SK-N-SH (cell line): ENCODE data around the gene MUC2. TPM values are rescaled to one million over a fixed set of nuclear protein-coding genes. Genes with fewer than 3 reads are reported as not detected.

Experiments
- CTCF ChIA-PET: fragments of 300-600, 350-600 bp; formaldehyde crosslinking; extraction: SDS; loops from one replicate; lab custom pipeline; 2021; lab: Yijun Ruan, JAX
- POLR2A ChIA-PET: fragments of 350-600 bp; sonication (Branson Sonifier 250); formaldehyde crosslinking; extraction: SDS; loops from one replicate; lab custom pipeline; 2020; ENCODE audit warnings: antibody characterized with exemption, inconsistent platforms; lab: Yijun Ruan, JAX
- DNase-seq: peaks from one replicate; pipeline ENCODE4 v3.0.0; 2012
- H2AFZ ChIP-seq: fragments of 200-600 bp; sonication (generic); 2 replicates; pipeline ENCODE4 v1.8.1; 2016; ENCODE audit warnings: antibody characterized with exemption, mild to moderate bottlenecking, low read depth
- H3F3A ChIP-seq: fragments of 200-600 bp; sonication (generic); replicated peaks from 2 replicates; pipeline ENCODE3; 2016; ENCODE audit warnings: antibody characterized with exemption, mild to moderate bottlenecking; ENCODE audit not compliant: insufficient read depth
- H3K27ac ChIP-seq, 2 experiments: fragments of 200-500 bp in 1 of 2; fragments of 200-600 bp in 1 of 2; sonication (Bioruptor generic) in 1 of 2; sonication (generic), shearing (Covaris generic) in 1 of 2; 2 replicates each; pipeline versions ENCODE4 v1.5.1 to v1.6.1; 2014 to 2016; ENCODE audit warnings: low read depth in 2 of 2, inconsistent platforms in 1 of 2, low read length in 1 of 2, mild to moderate bottlenecking in 1 of 2, mixed read lengths in 1 of 2
- H3K27me3 ChIP-seq: fragments of 200-600 bp; sonication (generic), shearing (Covaris generic); 2 replicates; pipeline ENCODE4 v1.6.1; 2016; ENCODE audit warnings: mixed run types; ENCODE audit not compliant: insufficient read depth
- H3K36me3 ChIP-seq, 2 experiments: fragments of 200-500 bp in 1 of 2; fragments of 200-600 bp in 1 of 2; sonication (Bioruptor generic) in 1 of 2; sonication (generic) in 1 of 2; replicated peaks in 1 of 2; 2 replicates each; pipeline versions ENCODE3 to v1.5.1; 2014 to 2016; ENCODE audit warnings: low read length in 1 of 2, mild to moderate bottlenecking in 1 of 2; ENCODE audit not compliant: insufficient read depth in 2 of 2, control insufficient read depth in 1 of 2
- H3K4me1 ChIP-seq, 2 experiments: fragments of 200-500 bp in 1 of 2; fragments of 200-600 bp in 1 of 2; sonication (Bioruptor generic) in 1 of 2; sonication (generic), shearing (Covaris generic) in 1 of 2; 2 replicates each; pipeline versions ENCODE4 v1.5.1 to v1.6.1; 2014 to 2016; ENCODE audit warnings: low read depth in 1 of 2, low read length in 1 of 2, mixed run types in 1 of 2; ENCODE audit not compliant: insufficient read depth in 2 of 2, control insufficient read depth in 1 of 2
- H3K4me2 ChIP-seq: fragments of 200-600 bp; sonication (generic), shearing (Covaris generic); 2 replicates; pipeline ENCODE4 v1.6.1; 2017; ENCODE audit warnings: mixed run types
- H3K4me3 ChIP-seq, 2 experiments: fragments of 200-500 bp in 1 of 2; fragments of 200-600 bp in 1 of 2; sonication (Bioruptor generic) in 1 of 2; sonication (generic), shearing (Covaris generic) in 1 of 2; 2 replicates each; pipeline versions ENCODE4 v1.5.1 to v1.8.1; 2014 to 2016; ENCODE audit warnings: low read depth in 2 of 2, inconsistent platforms in 1 of 2, low read length in 1 of 2, mild to moderate bottlenecking in 1 of 2, mixed read lengths in 1 of 2, moderate library complexity in 1 of 2
- H3K79me2 ChIP-seq: fragments of 200-600 bp; sonication (generic); 2 replicates; pipeline ENCODE4 v1.8.1; 2017; ENCODE audit warnings: mild to moderate bottlenecking; ENCODE audit not compliant: insufficient read depth
- H3K9ac ChIP-seq: fragments of 200-600 bp; sonication (generic); 2 replicates; pipeline ENCODE4 v1.6.1; 2017; ENCODE audit warnings: mixed run types
- H3K9me2 ChIP-seq: fragments of 200-600 bp; sonication (generic); 2 replicates; pipeline ENCODE4 v1.6.1; 2017; ENCODE audit warnings: mixed run types
- H3K9me3 ChIP-seq: fragments of 200-600 bp; sonication (generic); 2 replicates; pipeline ENCODE4 v1.6.1; 2017; ENCODE audit warnings: mixed run types, mild to moderate bottlenecking, moderate library complexity
- H4K20me1 ChIP-seq: fragments of 200-600 bp; sonication (generic); 2 replicates; pipeline ENCODE4 v1.6.1; 2017; ENCODE audit warnings: mild to moderate bottlenecking, mixed run types; ENCODE audit not compliant: insufficient read depth
- CHD2 ChIP-seq: fragments of 150-350 bp; IDR thresholded peaks from 2 replicates; pipeline ENCODE4 v1.6.1; 2018; ENCODE audit warnings: low read length; ENCODE audit not compliant: partially characterized antibody
- ELF1 ChIP-seq: IDR thresholded peaks from 2 replicates; pipeline ENCODE4 v1.4.0; 2012
- EZH2phosphoT487 ChIP-seq: fragments of 200-600 bp; sonication (generic); IDR thresholded peaks from 2 replicates; pipeline ENCODE4 v1.6.1; 2017; ENCODE audit warnings: low read depth, mixed run types, mild to moderate bottlenecking, antibody characterized with exemption, moderate library complexity, borderline replicate concordance
- FOXJ3 ChIP-seq: sonication (generic); formaldehyde crosslinking; IDR thresholded peaks from 2 replicates; pipeline ENCODE4 v1.5.1; 2020; ENCODE audit warnings: mild to moderate bottlenecking, missing genetic modification reagents
- GATA2 ChIP-seq: sonication (generic); formaldehyde crosslinking; IDR thresholded peaks from 2 replicates; pipeline ENCODE4 v1.5.0; 2020; ENCODE audit warnings: mild to moderate bottlenecking, missing genetic modification reagents
- JUND ChIP-seq: IDR thresholded peaks from 2 replicates; pipeline ENCODE4 v1.4.0; 2012
- MXI1 ChIP-seq: IDR thresholded peaks from 2 replicates; pipeline ENCODE4 v1.6.1; 2012; ENCODE audit warnings: mild to moderate bottlenecking, low read depth, low read length, improper control_type of control experiment
- NFIC ChIP-seq: IDR thresholded peaks from 2 replicates; pipeline ENCODE4 v1.4.0; 2012; ENCODE audit warnings: borderline replicate concordance
- NRF1 ChIP-seq: IDR thresholded peaks from 2 replicates; pipeline ENCODE4 v1.6.1; 2012; ENCODE audit warnings: low read depth, mild to moderate bottlenecking, low read length
- POLR2AphosphoS5 ChIP-seq: IDR thresholded peaks from 2 replicates; pipeline ENCODE4 v1.6.1; 2012; ENCODE audit warnings: low read depth, low read length
- RCOR1 ChIP-seq: fragments of 150-350 bp; IDR thresholded peaks from 2 replicates; pipeline ENCODE4 v1.6.1; 2017; ENCODE audit warnings: antibody characterized with exemption, low read length
- RFX5 ChIP-seq: IDR thresholded peaks from 2 replicates; pipeline ENCODE4 v1.6.1; 2012; ENCODE audit warnings: mild to moderate bottlenecking, improper control_type of control experiment, low read length
- SMC3 ChIP-seq: IDR thresholded peaks from 2 replicates; pipeline ENCODE4 v1.6.1; 2012; ENCODE audit warnings: low read depth, low read length, improper control_type of control experiment
- TEAD4 ChIP-seq: IDR thresholded peaks from 2 replicates; pipeline ENCODE4 v1.4.0; 2012; ENCODE audit warnings: mild to moderate bottlenecking, borderline replicate concordance; ENCODE audit not compliant: insufficient read depth
- YY1 ChIP-seq: IDR thresholded peaks from 2 replicates; pipeline ENCODE4 v1.4.0; 2012; ENCODE audit warnings: low read depth, mild to moderate bottlenecking
- WGBS: methylation state at CpG from one replicate; pipeline ENCODE4 v1.1.6; 2017; ENCODE audit warnings: low lambda C conversion rate; 5-methylcytosine and 5-hydroxymethylcytosine counted together
- polyA plus RNA-seq, 3 experiments: library from polyadenylated mRNA; depleted of rRNA; stranded (reverse); fragments of >200 nt; gene quantifications; 2 replicates each; pipeline ENCODE4 v1.2.3, GENCODE V29; 2012
- TF ChIP-seq, protein P1 (sequence below): IDR thresholded peaks from 2 replicates; pipeline ENCODE4 v1.4.0; 2012; ENCODE audit warnings: low read depth, borderline replicate concordance
- TF ChIP-seq, protein P2 (sequence below): fragments of 150-350 bp; IDR thresholded peaks from 2 replicates; pipeline ENCODE4 v1.6.1; 2017; ENCODE audit warnings: antibody characterized with exemption, low read length, low read depth, borderline replicate concordance
- TF ChIP-seq, protein P3 (sequence below): IDR thresholded peaks from 2 replicates; pipeline ENCODE4 v1.4.0; 2012; ENCODE audit warnings: low read depth, borderline replicate concordance
- TF ChIP-seq, protein P4 (sequence below): IDR thresholded peaks from 2 replicates; pipeline ENCODE4; 2012

MUC2 gene
- polyA plus RNA-seq, 1 of the 3 experiments (the other 2 are of a cell fraction), result not detected

DNA sequence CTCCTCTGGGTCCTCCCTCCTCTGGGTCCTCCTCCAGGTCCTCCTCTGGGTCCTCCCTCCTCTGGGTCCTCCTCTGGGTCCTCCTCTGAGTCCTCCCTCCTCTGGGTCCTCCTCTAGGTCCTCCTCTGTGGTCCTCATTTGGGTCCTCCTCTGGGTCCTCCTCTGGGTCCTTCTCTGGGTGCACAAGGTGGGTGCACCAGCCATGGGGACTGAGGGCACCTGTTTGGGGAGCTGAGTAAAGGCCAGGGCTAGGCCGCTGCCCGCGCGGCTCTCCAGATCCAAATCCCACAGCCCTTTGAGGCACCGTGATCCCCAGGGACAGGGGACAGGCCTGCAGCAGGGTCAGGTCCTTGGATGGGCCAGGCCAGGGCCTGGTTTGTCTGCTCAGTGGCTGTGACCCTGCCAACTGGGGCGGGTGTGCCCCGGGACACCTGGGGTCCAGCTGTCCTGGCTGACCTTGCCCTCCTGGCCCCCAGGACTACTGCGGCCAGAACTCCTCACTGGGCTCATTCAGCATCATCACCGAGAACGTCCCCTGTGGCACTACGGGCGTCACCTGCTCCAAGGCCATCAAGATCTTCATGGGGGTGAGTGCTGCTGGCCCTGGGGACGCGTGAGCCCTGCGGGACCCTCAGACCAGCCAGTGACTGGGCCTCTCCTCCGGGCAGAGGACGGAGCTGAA is 12.7 kb downstream of the MUC2 start:
- WGBS, result 60% methylated on average over 1 of the region's 17 CpGs
- POLR2A ChIA-PET, result no interaction called here

DNA sequence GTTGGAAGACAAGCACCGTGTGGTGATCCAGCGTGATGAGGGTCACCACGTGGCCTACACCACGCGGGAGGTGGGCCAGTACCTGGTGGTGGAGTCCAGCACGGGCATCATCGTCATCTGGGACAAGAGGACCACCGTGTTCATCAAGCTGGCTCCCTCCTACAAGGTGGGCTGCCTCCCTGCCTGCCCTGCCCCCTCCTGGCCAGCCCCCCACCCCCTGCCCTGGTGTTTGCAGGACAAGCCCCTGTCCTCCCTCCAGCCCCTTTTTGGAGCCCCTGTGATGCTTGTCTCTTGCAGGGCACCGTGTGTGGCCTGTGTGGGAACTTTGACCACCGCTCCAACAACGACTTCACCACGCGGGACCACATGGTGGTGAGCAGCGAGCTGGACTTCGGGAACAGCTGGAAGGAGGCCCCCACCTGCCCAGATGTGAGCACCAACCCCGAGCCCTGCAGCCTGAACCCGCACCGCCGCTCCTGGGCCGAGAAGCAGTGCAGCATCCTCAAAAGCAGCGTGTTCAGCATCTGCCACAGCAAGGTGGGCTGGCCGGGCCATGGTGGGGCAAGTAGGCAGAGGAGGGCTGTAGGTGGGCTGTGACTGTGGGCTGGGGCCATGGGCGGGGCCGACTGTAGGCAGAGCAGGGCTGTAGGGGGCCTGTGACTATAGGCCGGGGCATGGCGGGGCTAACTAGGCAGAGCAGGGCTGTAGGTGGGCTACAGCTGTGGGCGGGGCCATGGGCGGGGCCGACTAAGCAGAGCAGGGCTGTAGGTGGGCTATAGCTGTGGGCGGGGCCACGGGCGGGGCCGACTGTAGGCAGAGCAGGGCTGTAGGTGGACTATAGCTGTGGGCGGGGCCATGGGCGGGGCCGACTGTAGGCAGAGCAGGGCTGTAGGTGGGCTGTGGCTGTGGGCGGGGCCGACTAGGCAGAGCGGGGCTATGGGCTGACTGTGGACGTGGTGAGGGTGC is 13.6 kb downstream of the MUC2 start:
- Histone ChIP-seq H3K79me2 (no peaks in the 10 kb centered on the region), H3K27ac (no peak overlapping the region), H2AFZ (no peak overlapping the region), H3K4me1 (no peaks in the 10 kb centered on the region), H3F3A (no peaks in the 10 kb centered on the region), H3K9ac (no peak overlapping the region), H3K9me2 (no peaks in the 10 kb centered on the region), H3K36me3 (no peaks in the 10 kb centered on the region), H3K4me3 (no peak overlapping the region), H3K9me3 (no peaks in the 10 kb centered on the region), H4K20me1 (no peaks in the 10 kb centered on the region), H3K27me3 (no peaks in the 10 kb centered on the region), H3K4me2 (no peak overlapping the region)
- ChIA-PET CTCF (no interaction called here), POLR2A (no interaction called here)
- TF ChIP-seq TEAD4 (no peak), NFIC (no peak), NRF1 (no peak), JUND (no peak), GATA2 (no peak), SMC3 (no peak), CHD2 (no peak), RCOR1 (no peak), YY1 (no peak), RFX5 (no peak), FOXJ3 (CRISPR knock-in tag) (no peak), ELF1 (no peak), POLR2AphosphoS5 (no peak), MXI1 (no peak)
- TF ChIP-seq, protein P1, sequence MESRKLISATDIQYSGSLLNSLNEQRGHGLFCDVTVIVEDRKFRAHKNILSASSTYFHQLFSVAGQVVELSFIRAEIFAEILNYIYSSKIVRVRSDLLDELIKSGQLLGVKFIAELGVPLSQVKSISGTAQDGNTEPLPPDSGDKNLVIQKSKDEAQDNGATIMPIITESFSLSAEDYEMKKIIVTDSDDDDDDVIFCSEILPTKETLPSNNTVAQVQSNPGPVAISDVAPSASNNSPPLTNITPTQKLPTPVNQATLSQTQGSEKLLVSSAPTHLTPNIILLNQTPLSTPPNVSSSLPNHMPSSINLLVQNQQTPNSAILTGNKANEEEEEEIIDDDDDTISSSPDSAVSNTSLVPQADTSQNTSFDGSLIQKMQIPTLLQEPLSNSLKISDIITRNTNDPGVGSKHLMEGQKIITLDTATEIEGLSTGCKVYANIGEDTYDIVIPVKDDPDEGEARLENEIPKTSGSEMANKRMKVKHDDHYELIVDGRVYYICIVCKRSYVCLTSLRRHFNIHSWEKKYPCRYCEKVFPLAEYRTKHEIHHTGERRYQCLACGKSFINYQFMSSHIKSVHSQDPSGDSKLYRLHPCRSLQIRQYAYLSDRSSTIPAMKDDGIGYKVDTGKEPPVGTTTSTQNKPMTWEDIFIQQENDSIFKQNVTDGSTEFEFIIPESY, result no peak
- TF ChIP-seq, protein P2, sequence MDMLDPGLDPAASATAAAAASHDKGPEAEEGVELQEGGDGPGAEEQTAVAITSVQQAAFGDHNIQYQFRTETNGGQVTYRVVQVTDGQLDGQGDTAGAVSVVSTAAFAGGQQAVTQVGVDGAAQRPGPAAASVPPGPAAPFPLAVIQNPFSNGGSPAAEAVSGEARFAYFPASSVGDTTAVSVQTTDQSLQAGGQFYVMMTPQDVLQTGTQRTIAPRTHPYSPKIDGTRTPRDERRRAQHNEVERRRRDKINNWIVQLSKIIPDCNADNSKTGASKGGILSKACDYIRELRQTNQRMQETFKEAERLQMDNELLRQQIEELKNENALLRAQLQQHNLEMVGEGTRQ, result no peak
- DNase-seq, result no peak
- WGBS, result 72% methylated on average over 22 of the region's 40 CpGs

More for the DNA sequence above, 12.7 kb downstream of the MUC2 start:
- Histone ChIP-seq H3F3A (no peaks in the 10 kb centered on the region), H3K9me3 (no peaks in the 10 kb centered on the region), H3K36me3 (no peaks in the 10 kb centered on the region), H3K27ac (no peak overlapping the region), H3K79me2 (no peaks in the 10 kb centered on the region), H4K20me1 (no peaks in the 10 kb centered on the region), H3K4me1 (no peaks in the 10 kb centered on the region), H3K4me2 (no peak overlapping the region), H3K27me3 (no peaks in the 10 kb centered on the region; the same call in 1 of the 2 replicates), H3K9me2 (no peaks in the 10 kb centered on the region), H3K9ac (no peak overlapping the region), H3K4me3 (no peak overlapping the region), H2AFZ (no peak overlapping the region)
- TF ChIP-seq, protein P3, sequence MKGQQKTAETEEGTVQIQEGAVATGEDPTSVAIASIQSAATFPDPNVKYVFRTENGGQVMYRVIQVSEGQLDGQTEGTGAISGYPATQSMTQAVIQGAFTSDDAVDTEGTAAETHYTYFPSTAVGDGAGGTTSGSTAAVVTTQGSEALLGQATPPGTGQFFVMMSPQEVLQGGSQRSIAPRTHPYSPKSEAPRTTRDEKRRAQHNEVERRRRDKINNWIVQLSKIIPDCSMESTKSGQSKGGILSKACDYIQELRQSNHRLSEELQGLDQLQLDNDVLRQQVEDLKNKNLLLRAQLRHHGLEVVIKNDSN, result no peak
- TF ChIP-seq POLR2AphosphoS5 (no peak), GATA2 (no peak), SMC3 (no peak), EZH2phosphoT487 (no peak)
- TF ChIP-seq, protein P4, sequence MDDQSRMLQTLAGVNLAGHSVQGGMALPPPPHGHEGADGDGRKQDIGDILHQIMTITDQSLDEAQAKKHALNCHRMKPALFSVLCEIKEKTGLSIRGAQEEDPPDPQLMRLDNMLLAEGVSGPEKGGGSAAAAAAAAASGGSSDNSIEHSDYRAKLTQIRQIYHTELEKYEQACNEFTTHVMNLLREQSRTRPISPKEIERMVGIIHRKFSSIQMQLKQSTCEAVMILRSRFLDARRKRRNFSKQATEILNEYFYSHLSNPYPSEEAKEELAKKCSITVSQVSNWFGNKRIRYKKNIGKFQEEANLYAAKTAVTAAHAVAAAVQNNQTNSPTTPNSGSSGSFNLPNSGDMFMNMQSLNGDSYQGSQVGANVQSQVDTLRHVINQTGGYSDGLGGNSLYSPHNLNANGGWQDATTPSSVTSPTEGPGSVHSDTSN, result no peak
- CTCF ChIA-PET, result no interaction called here
- no peak for DNase-seq
